GM19467 (cell line): ENCODE results near the gene ARID2.

Experiments
- ATAC-seq: cut with Tn5 transposase; IDR thresholded peaks from one replicate; pipeline ENCODE4 v1.9.1; 2021; ENCODE audit warnings: mild to moderate bottlenecking, moderate library complexity; ENCODE audit not compliant: unreplicated experiment

ARID2 gene

DNA sequence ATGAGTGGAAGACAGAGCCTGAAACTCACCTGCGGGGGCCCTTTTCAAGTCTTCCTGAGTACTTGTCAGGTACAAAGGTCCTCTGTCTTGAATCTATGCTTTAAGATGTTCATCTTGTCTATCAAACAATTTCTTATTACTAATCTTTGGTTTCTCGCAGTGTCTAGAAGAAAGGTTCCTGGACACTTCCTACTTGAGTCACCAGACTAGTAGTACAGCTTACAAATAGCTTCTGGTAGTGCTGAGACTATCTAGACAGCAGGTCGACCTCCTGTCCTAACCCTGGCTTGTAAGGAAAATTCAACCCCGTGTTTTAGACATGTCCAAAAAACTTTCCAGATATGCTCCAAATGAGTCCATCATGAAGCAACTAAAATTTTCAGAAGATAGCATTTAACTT lies 11.2 kb upstream of the ARID2 start:
- no peak for ATAC-seq

DNA sequence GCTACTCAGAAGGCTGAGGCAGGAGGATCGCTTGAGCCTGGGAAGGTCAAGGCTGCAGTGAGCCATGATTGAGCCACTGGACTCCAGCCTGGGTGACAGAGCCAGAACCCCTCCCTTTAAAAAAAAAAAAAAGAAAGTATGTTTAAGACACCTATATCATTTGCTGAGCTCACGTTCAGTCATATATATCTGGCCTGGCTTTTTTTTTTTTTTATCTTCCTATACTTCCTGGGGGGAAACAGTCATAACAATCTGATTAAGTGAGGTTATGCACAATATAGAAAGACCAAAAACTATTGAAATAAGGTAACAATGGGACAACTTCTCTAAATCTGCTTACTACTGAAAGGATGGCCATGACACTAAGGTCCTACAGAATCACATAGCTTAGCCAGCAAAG lies 9.4 kb upstream of the ARID2 start:
- no peak for ATAC-seq

DNA sequence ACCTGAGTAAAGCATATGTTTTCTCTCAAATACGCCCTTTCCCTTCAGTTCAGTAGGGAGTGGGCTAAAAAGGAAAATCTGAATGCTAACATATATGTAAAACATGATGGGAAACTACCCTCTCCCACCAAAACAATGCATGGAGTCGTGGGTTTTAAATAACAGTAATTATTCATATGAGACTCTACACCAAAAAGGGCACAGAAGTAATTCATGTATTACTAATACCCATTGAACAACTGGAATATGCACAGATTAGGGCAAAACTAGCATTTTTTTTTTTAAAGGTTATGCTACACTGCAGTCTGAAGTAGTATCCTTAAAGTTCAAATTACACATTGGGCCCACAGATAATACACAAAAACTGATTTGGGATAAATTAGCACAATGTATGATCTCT lies 8.1 kb upstream of the ARID2 start:
- ATAC-seq, result no peak

DNA sequence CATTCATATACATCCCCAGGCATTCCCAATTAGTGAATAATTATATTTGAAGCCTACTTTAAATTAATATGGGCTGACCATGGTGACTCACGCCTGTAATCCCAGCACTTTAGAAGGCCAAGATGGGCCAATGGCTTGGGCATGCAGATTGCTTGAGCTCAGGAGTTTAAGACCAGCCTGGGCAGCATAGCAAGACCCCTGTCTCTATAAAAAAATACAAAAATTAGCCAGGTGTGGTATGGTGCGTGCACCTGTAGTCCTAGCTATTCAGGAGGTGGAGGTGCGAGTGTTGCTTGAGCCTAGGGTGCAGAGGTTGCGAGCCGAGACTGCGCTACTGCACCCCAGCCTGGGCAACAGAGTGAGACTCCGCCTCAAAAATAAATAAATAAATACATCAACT lies 7.6 kb upstream of the ARID2 start:
- ATAC-seq, result no peak

DNA sequence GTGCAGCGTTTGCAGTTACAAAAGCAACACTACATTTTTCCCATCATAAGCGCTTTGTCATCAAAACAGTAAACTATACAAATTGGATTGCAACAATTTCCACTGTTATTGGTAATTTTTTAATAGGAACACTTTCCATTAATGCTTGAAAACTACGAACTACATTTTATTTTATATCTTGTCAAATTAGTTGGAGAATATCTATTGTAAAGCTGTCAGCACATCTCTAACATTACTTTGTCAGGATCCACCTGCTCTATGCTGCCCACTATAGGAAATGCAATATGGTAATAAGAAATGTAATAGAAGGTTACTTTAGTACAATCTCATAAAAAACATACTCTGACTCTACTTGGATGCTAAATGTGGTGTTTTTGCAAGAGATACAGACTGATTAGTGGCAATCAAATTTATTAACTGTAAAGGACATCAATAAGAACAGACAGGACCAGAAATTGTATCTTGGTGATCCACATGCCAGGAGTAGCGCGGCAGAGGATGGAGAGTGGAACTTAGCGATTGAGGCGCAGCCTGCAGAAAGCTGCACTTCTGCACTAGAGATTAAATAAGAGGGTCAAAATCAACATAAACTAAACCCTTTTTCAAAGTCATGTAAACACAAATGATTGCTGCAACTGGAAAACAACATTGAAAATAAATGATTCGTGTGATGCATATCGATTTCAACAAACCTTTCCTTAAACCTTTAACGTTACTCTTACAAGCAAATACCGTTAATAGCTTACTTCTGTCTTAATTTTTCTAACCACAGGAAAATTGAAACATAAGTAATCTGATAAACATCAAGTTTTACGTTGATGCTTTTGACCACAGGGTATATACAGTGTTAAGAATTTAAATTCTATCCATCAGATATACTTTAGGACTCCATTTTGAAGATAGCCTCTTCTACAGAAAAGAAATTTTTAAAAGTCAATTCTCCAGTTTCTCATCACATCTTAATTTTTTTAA lies 3.6 kb upstream of the ARID2 start:
- ATAC-seq, result no peak

DNA sequence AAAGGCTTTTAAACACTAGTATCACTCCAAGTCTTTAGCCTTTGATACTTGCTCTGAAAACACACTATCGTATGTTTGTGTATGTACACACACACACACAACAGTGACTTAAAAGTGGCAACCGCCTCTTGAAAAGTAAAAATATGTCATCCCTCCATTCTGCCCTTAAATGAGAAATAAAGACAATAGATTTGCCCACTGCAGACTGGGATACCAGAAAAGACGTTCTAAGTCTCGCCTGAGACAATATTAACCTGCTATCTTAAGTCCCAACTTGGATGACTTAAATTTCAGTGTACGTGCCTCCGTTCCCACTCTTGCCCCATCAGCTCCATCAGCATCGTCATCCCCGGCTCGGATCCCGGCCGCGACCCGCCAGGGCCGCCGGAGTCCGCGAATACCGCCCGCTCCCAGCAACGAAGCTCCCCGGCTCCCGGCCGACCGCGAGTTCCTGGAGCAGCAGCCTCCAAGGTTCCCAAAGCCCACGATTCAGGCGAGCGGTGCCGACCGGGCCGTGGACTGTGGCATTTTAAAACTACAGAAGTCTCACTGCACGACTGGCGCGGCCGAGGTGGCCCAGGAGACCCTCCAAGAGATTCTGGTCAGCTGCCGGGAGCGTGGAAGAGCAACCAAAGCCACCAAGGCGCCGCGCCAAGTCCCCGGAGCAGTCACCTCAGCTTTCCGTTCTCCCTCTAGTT lies 2.8 kb upstream of the ARID2 start:
- no peak for ATAC-seq

DNA sequence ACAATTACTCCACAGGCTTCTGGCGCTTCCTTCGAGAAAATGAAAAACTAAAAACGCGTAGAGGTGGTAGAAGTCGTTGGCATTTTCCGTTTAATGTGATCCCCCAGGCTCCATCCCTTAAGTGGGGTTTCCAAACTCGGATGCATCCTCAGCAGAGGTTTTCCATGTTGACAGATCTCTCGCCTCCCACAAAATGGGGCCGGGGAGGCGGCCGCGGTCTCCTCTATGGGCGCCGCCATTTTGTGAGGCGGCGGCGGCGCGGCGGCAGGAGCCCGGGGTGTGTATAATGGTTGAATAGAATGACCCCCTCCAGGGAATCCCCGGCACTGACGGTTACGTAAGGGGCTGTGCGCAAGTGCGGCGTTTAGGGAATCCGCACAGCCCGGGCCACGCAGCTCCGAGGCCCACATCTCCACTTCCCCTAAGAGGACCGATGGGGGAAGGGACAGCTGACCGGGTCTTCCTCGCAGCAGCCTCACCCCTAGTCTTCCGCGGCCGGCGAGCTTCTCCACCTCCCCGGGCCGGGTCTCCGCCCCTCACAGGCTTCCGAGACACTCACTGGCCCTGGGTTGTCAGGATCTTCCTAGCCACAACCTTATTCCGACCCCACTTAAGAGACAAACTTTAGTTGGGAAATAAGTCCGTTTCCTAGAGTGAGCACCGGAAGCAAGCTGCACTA lies 2.1 kb upstream of the ARID2 start:
- peak; percentile 52 for ATAC-seq

DNA sequence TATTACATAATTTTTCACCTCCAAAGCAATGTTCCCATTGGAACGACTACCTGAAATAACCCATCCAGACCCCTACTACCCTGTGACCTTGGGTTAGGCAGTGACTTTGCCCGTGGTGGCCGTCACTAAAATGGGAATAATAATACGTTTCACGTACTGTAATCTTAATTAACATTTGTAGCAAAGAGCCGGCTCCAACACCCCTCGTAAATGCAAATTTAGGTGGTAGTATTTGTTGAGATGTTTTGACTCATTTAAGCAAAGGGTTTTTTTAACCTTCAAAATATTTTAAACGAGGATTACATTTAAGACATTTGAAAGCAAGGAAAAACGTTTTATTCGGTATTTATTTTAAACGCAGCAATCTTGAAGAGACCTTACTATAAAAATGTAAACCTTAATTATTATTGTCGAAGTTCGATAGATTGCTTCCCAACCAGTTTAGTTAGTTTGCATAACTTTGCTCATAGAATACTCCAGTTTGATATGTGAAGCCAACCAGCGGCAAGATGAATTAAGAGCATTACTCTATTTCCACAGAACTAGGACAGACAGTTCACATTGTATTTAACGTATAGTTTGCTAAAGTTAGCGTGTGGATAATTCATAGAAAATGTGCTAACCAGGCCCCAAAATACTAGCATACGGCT lies 1.4 kb upstream of the ARID2 start:
- ATAC-seq, result no peak

DNA sequence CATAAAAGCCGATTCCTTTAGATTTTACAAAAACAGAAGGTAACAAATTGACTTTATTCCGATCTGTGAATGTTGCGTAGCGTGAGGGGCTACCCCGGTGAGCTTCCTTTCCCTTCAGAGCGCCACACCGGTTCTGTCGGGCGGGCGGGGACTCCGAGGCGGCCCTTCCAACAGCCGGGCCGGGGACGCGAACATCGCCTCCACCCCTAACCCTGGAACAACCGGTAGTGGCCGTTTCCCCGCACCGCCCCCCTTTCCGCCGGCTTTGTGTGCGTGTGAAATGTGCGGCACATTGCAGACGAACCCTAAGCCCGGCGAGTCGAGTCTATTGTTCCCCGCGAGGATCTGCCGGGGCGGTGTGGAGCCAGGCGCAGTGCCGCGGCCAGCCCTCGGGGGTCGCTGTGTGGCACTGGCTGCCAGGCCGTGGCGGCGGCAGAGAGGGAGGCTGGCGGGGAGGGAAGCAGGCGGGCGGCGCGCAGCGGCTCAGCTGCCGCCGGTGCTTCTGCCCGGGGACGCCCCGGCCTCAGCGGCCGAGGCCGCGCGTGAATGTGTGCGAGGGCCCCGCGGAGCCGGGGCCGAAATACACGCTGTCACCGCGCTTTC lies 775 bp upstream of the ARID2 start:
- ATAC-seq, result peak; percentile 51

DNA sequence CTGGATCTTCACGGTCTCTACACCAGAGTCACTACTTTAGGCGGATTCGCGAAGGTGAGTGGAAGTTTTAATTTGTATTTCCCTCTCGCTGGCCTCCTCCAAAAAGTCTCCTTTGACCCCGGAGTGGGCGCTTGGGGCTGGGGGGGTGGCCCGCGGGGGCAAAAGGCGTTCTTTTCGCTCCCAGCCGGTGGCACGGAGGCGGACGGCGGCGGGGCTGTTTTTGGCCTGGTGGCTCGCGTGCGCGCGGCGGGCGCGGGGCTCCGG lies 510 bp downstream of the ARID2 start:
- no peak for ATAC-seq

DNA sequence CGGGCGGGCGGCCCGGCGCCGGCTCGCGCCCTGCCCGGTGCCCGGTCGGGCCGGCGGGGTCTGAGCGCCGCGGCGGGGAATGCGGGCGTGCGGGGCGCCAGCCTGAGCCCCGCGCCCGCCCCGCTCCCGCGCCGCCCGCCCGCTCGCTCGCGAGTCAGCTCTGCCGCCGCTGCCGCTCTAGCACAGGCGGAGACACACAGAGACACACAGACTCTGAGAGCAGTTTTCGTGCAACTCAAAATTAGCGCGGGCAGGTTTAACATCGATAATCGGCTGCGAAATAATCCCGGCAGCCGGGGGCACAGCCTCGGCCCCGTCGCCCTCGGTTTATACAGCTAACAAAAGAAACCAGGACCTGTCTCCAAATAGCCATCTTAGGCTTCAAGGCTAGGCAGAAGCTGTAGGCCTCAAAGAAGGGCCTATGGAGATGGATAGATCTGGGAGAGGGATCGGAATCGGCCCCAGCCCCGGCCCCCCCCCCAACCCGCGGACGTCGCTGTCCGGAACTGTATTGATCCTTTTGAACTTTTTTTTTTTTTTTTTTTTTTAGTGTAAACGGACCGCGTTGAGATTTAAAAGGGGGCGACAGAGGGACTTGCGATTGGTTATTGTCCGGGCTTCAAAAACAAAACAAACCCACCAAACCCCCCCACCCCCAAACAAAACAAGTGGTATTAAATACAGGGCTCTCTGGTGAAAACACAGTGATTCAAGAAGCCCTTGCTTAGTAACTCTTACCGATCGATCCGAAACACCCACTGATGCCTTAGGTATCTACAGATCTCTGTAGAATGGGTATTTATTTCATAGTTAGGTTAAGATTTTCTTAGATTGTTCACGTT lies 1.1 kb downstream of the ARID2 start:
- no peak for ATAC-seq

DNA sequence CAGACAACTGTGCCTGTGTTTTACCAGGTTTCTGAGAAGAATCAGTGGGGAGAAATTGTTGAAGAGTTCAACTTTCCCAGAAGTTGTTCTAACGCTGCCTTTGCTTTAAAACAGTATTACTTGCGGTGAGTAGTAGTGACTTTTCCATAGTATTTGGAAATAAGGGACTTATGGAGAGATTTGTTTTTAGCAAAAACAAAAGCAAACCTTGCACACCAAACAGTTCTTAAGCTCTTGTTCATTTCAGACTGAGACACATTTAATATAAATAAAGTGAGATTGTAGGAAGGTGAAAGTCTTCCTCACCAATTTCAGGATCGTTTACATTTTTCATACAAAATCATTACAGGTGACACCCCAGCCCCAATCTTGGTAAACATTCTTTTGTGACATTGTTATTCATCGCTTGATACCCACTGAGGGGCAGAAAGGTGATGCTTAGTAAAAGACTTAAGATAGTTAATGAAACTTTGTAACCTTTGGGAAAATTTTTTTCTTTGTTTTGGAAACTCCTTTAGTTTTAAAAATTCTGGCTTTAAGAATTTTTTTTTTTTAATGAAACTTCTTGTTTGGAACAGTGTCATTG lies 1.8 kb downstream of the ARID2 start:
- ATAC-seq, result no peak

DNA sequence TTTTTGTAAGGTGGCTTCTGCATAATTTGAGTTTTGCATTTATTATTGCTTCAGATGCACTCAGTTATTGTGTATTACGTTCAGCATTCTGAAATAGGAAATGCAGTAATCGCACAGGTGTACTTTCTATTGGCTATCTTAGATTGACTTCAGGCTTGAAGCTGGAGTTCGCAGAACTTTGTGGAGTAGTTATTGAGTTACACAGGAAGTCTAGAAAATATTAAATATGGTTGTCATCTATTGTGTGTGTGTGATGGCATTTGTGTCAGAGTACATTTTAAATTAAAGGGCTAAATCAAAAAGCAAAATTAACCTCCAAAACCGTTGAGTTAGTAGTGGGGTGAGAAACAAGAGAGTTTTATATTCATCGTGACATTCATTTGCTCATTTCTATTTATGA lies 2.7 kb downstream of the ARID2 start:
- no peak for ATAC-seq

DNA sequence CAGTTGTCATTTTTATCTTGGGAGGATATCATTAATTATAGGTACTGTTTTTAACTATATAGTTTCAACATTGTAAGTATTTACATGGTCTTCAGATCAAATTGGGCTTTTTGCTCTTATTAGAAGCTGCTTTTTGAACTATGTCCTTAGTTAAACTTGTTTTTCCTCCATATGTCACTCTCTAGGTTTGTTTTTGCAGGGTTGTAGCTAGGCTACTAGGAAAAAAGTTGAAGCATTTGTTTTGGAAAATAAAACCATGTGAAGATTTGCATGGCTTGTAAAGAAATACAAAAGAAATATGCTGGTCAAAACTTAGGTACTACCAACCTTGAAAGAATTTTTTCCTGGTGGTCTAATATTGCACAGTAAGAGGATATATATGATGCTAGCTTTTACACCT lies 3.4 kb downstream of the ARID2 start:
- no peak for ATAC-seq

DNA sequence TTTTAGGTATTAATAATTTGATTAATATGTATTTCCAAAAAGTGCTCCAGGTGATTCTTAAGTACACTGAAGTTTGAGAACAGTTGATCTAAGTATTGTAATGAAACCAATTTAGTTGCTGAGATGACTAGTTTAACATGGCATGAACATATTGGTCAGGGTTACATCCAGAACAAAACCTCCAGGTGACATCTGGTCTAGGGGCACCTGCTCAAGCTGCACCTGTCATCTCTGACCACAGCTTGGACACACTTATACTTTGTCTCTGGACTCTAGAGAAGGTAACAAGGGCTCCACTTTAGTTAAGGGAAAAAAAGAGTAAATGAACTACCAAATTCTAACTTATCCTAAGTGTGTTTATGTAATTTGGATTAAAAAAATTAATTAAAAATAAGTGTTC lies 8.1 kb downstream of the ARID2 start:
- ATAC-seq, result no peak

DNA sequence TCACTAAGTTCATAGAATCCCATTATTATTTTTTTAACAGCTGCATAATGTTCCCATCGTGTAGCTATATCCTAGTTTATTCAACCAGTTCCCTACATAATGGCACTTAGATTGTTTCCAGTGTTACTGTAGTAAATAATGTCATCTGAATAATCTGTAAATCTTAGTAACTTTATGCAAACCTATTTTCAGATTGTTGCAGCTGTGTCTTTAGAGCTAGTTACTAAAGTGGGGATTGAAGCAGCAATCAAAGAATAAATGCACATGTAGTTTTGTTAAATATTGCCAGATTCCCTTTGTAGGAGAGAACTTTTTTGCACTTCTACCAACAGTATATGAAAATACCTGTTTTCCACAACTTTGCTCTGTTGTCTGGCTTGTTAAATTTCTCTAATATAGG lies 13.1 kb downstream of the ARID2 start:
- ATAC-seq, result no peak

DNA sequence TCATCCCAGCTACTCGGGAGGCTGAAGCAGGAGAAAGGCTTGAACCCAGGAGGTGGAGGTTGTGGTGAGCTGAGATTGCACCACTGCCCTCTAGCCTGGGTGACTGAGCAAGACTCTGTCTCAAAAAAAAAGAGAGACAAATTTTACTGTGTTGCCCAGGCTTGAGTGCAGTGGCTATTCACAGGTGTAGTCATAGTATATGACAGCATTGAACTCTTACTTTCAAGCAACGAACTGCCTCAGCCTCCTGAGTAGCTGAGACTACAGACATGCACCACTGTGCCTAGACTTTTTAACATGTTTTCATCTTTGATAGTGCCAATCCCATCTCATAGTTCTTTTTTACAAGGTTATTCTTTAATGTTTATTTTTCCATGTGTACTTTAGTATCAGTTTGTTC lies 13.7 kb downstream of the ARID2 start:
- ATAC-seq, result no peak

DNA sequence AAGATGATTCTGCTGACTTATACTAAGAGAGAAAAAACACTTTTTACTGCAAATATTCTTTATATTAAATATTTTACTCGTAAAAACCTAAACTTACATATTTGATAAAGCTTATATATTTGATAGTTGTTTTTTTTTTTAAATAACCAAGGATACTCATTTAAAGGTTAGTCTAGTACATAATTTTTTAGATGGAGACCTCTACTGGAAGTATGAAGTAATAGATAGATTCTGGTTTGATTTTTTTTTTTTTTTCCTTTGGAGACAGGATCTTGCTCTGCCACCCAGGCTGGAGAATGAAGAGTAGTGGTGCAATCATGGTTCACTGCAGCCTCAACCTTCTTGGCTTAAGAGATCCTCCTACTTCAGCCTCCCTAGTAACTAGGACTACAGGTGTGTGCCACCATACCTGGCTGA lies 16.4 kb downstream of the ARID2 start:
- no peak for ATAC-seq

DNA sequence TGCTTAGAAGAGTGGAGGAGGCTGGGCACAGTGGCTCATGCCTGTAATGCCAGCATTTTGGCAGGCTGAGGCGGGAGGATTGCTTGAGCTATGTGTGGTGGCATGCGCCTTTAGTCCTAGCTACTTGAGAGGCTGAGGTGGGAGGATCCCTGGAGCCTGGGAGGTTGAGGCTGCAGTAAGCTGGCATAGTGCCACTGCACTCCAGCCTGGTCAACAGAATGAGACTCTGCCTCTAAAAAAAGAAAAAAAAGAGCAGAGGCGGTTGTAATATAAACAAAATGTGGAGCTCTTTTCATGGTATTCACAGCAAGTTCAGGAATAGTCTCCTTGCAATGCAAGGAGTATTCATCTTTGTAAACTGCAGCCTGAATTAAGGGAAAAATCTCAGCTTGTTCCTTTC lies 27.2 kb downstream of the ARID2 start:
- no peak for ATAC-seq

DNA sequence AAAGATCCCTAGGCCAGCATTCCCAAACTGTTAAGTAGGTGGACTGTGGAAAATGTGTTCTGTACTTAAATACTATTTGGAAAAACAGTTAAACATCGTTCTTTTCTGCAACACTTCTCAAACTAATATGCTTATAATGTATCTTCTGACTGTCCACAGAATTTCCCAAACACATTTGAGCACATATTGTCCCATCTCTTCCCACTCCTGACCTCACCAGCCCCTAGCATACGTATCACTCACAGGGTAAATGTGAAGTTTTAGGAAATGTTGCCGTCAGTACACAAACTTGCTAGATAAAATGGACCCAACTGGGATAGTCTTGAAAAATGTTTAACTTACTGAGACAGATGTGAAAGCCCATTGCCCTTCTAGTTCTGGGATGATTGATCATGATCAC lies 27.7 kb downstream of the ARID2 start:
- no peak for ATAC-seq
